ENCODE measurements around the gene ECE2. TPM values are rescaled to one million over a fixed set of nuclear protein-coding genes. Genes with fewer than 3 reads are reported as not detected.

ECE2 gene
- total and polyA plus RNA-seq, 10 of the 15 experiments (the other 5 are each of a cell fraction or from before 2014, with no cell fraction given): not detected

DNA sequence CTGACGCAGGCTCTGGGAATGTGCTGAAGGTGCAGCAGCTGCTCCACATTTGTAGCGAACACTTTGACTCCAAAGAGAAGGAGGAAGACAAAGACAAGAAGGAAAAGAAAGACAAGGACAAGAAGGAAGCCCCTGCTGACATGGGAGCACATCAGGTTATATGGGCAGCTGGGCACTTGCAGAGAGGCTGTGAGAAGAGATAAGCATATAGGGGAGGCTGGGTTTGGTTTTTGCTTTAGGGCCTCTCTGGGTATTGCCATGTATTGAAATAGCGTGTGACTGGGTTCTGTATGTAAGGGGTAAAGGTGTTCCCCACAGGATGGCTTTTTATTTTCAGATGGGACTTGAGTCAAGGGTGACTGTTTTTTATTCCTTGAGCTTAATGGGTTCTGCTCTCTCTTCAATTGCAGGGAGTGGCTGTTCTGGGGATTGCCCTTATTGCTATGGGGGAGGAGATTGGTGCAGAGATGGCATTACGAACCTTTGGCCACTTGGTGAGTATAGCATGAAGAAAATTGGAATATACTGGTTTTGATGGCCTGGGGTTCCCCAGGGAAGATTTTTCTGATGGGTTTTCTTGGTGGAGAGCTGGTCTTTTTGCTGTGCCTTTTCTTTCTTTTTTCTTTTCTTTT, 30.6 kb downstream of the ECE2 start:
- no peak for DNase-seq (ENCODE audit: low read depth, low spot score)
- Histone ChIP-seq H3K4me3 (no peak overlapping the region), H4K20me1 (ENCODE audit: control insufficient read depth, insufficient read depth) (no peaks in the 10 kb centered on the region), H3K79me2 (ENCODE audit: control insufficient read depth, insufficient read depth, low read length) (peaks cover 2% of the 10 kb centered on the region; the same call in 1 of the 2 replicates), H3K9ac (ENCODE audit: control insufficient read depth, insufficient read depth, low read length) (no peak overlapping the region), H3K27me3 (replicated peaks in 1 of 2; ENCODE audit: control insufficient read depth in 2 of 2, insufficient read depth in 2 of 2, low read length in 1 of 2) (no peaks in the 10 kb centered on the region), H3K27ac (ENCODE audit: control insufficient read depth, insufficient read depth) (no peak overlapping the region), H3K4me1 (ENCODE audit: control insufficient read depth, insufficient read depth, low read length) (no peaks in the 10 kb centered on the region), H3K36me3 (ENCODE audit: control insufficient read depth in 2 of 2, insufficient read depth in 2 of 2, low read length in 1 of 2) (peaks cover 29 to 30% of the 10 kb centered on the region in 2 experiments), H3K4me2 (ENCODE audit: control insufficient read depth, insufficient read depth) (no peak overlapping the region), H3K9me3 (replicated peaks; ENCODE audit: control insufficient read depth, insufficient read depth, low read length) (no peaks in the 10 kb centered on the region), H2AFZ (ENCODE audit: control insufficient read depth, low read depth, low read length) (no peak overlapping the region)
- RAD21 ChIA-PET (ENCODE audit: unreplicated experiment): interaction anchor here (0.6 kb wide), 1 partner anchor 50 kb away, joined by 4 read pairs; no protein-coding TSS in a partner anchor
- WGBS (ENCODE audit: insufficient coverage, insufficient replicate concordance, low lambda C conversion rate, missing lambda C conversion rate): 100% methylated on average over 4 of the region's 4 CpGs
- POLR2A ChIA-PET: interaction anchor here (1.1 kb wide), 1 partner anchor 10 kb away, joined by 3 read pairs; no protein-coding TSS in a partner anchor
- intact Hi-C loops (cut with micrococcal nuclease; ENCODE audit: unreplicated experiment): no loop called here
- ATAC-seq: no peak
- in situ Hi-C loops (cut with MboI): no loop called here
- BruUV-seq (replicated peaks): TSS peak; percentile 5
- FAIRE-seq: no peak
- SMC1A ChIA-PET (ENCODE audit: uncharacterized antibody, unreplicated experiment): no interaction called here
- CTCF ChIA-PET: interaction anchor here (0.7 to 1.2 kb wide), 2 partner anchors 54 to 207 kb away, joined by 3 to 4 read pairs; no protein-coding TSS in a partner anchor
- TF ChIP-seq, protein P1, sequence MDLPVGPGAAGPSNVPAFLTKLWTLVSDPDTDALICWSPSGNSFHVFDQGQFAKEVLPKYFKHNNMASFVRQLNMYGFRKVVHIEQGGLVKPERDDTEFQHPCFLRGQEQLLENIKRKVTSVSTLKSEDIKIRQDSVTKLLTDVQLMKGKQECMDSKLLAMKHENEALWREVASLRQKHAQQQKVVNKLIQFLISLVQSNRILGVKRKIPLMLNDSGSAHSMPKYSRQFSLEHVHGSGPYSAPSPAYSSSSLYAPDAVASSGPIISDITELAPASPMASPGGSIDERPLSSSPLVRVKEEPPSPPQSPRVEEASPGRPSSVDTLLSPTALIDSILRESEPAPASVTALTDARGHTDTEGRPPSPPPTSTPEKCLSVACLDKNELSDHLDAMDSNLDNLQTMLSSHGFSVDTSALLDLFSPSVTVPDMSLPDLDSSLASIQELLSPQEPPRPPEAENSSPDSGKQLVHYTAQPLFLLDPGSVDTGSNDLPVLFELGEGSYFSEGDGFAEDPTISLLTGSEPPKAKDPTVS (IDR thresholded peaks at IDR 0.05; ENCODE audit: low read depth, low read length): no peak
- TF ChIP-seq SMC3 (IDR thresholded peaks at IDR 0.05; ENCODE audit: borderline replicate concordance, low read length) (no peak), ZNF207 (IDR thresholded peaks at IDR 0.05; ENCODE audit: borderline replicate concordance) (no peak), CEBPZ (IDR thresholded peaks at IDR 0.05; ENCODE audit: low read depth, low read length) (no peak), MEF2A (IDR thresholded peaks at IDR 0.05; ENCODE audit: insufficient read depth, low read depth, low read length) (no peak), CREM (IDR thresholded peaks at IDR 0.05; ENCODE audit: low read depth) (no peak), CBX5 (IDR thresholded peaks at IDR 0.05; ENCODE audit: low read depth) (no peak)
- TF ChIP-seq, protein P2, sequence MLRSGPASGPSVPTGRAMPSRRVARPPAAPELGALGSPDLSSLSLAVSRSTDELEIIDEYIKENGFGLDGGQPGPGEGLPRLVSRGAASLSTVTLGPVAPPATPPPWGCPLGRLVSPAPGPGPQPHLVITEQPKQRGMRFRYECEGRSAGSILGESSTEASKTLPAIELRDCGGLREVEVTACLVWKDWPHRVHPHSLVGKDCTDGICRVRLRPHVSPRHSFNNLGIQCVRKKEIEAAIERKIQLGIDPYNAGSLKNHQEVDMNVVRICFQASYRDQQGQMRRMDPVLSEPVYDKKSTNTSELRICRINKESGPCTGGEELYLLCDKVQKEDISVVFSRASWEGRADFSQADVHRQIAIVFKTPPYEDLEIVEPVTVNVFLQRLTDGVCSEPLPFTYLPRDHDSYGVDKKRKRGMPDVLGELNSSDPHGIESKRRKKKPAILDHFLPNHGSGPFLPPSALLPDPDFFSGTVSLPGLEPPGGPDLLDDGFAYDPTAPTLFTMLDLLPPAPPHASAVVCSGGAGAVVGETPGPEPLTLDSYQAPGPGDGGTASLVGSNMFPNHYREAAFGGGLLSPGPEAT (IDR thresholded peaks at IDR 0.05; ENCODE audit: low read depth): no peak
- TF ChIP-seq, protein P3, sequence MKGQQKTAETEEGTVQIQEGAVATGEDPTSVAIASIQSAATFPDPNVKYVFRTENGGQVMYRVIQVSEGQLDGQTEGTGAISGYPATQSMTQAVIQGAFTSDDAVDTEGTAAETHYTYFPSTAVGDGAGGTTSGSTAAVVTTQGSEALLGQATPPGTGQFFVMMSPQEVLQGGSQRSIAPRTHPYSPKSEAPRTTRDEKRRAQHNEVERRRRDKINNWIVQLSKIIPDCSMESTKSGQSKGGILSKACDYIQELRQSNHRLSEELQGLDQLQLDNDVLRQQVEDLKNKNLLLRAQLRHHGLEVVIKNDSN (IDR thresholded peaks at IDR 0.05; ENCODE audit: borderline replicate concordance, extremely low read length, insufficient read depth, low read depth, low read length): no peak
- TF ChIP-seq, protein P4, sequence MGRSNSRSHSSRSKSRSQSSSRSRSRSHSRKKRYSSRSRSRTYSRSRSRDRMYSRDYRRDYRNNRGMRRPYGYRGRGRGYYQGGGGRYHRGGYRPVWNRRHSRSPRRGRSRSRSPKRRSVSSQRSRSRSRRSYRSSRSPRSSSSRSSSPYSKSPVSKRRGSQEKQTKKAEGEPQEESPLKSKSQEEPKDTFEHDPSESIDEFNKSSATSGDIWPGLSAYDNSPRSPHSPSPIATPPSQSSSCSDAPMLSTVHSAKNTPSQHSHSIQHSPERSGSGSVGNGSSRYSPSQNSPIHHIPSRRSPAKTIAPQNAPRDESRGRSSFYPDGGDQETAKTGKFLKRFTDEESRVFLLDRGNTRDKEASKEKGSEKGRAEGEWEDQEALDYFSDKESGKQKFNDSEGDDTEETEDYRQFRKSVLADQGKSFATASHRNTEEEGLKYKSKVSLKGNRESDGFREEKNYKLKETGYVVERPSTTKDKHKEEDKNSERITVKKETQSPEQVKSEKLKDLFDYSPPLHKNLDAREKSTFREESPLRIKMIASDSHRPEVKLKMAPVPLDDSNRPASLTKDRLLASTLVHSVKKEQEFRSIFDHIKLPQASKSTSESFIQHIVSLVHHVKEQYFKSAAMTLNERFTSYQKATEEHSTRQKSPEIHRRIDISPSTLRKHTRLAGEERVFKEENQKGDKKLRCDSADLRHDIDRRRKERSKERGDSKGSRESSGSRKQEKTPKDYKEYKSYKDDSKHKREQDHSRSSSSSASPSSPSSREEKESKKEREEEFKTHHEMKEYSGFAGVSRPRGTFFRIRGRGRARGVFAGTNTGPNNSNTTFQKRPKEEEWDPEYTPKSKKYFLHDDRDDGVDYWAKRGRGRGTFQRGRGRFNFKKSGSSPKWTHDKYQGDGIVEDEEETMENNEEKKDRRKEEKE (IDR thresholded peaks at IDR 0.05): no peak
